GM23338 (cell line): ENCODE measurements around the gene GPR39. TPM values are rescaled to one million over a fixed set of nuclear protein-coding genes. Genes with fewer than 3 reads are reported as not detected.

Experiments used
- ATAC-seq: fragments of 200-7000 bp; cut with Tn5 transposase; 3 replicates; pipeline ENCODE4 v1.9.1; 2020
- DNase-seq: peaks from one replicate; pipeline ENCODE4 v3.0.0-alpha.2; 2015; ENCODE audit warnings: low spot score
- H2AFZ ChIP-seq: fragments of 200-600 bp; sonication (generic); 2 replicates; pipeline ENCODE4 v1.8.0; 2016; ENCODE audit warnings: antibody characterized with exemption, mild to moderate bottlenecking, moderate library complexity
- H3F3A ChIP-seq: fragments of 200-600 bp; sonication (generic); replicated peaks from 2 replicates; pipeline ENCODE4 v1.8.0; 2017; ENCODE audit warnings: antibody characterized with exemption, mixed run types, low read depth
- H3K27ac ChIP-seq: fragments of 200-600 bp; sonication (generic); 2 replicates; pipeline ENCODE4 v1.6.1; 2016; ENCODE audit warnings: low read depth
- H3K27me3 ChIP-seq: fragments of 200-600 bp; sonication (generic); 2 replicates; pipeline ENCODE4 v1.8.0; 2016; ENCODE audit warnings: mild to moderate bottlenecking, mixed run types, moderate library complexity; ENCODE audit not compliant: insufficient read depth
- H3K36me3 ChIP-seq: fragments of 200-600 bp; sonication (generic); 2 replicates; pipeline ENCODE4 v1.8.0; 2016; ENCODE audit warnings: mild to moderate bottlenecking; ENCODE audit not compliant: insufficient read depth
- H3K4me1 ChIP-seq: fragments of 200-600 bp; sonication (generic); 2 replicates; pipeline ENCODE4 v1.8.0; 2016; ENCODE audit warnings: mild to moderate bottlenecking, moderate library complexity; ENCODE audit not compliant: insufficient read depth
- H3K4me2 ChIP-seq: fragments of 200-600 bp; sonication (generic); 2 replicates; pipeline ENCODE4 v1.7.1; 2017; ENCODE audit warnings: mixed run types
- H3K4me3 ChIP-seq: fragments of 200-600 bp; sonication (generic); 2 replicates; pipeline ENCODE4 v1.6.1; 2016; ENCODE audit warnings: mixed run types
- H3K79me2 ChIP-seq: fragments of 200-600 bp; sonication (generic); replicated peaks from 2 replicates; pipeline ENCODE4 v1.8.0; 2017; ENCODE audit warnings: mild to moderate bottlenecking; ENCODE audit not compliant: insufficient read depth
- H3K9me2 ChIP-seq: fragments of 200-600 bp; sonication (generic); 2 replicates; pipeline ENCODE4 v1.8.0; 2017; ENCODE audit not compliant: insufficient read depth
- H4K20me1 ChIP-seq: fragments of 200-600 bp; sonication (generic); replicated peaks from 2 replicates; pipeline ENCODE4 v1.8.0; 2017; ENCODE audit warnings: mild to moderate bottlenecking; ENCODE audit not compliant: insufficient read depth
- H3K27ac Mint-ChIP-seq: 2 replicates; pipeline ENCODE4 v1.8.0; 2020; ENCODE audit warnings: inconsistent platforms, mild to moderate bottlenecking, moderate library complexity, mixed read lengths
- H3K27me3 Mint-ChIP-seq: 3 replicates; pipeline ENCODE4 v1.8.0; 2022; ENCODE audit warnings: low read depth, mild to moderate bottlenecking, moderate library complexity, mixed read lengths, inconsistent platforms; ENCODE audit not compliant: insufficient read depth, poor library complexity
- H3K36me3 Mint-ChIP-seq: 3 replicates; pipeline ENCODE4 v1.8.0; 2021; ENCODE audit warnings: low read depth, mild to moderate bottlenecking, inconsistent platforms, moderate library complexity, mixed read lengths
- H3K4me1 Mint-ChIP-seq: 3 replicates; pipeline ENCODE4 v1.8.0; 2020; ENCODE audit warnings: mild to moderate bottlenecking, inconsistent platforms, mixed read lengths
- H3K4me3 Mint-ChIP-seq: 3 replicates; pipeline ENCODE4 v1.8.0; 2021; ENCODE audit warnings: moderate library complexity, mild to moderate bottlenecking, inconsistent platforms, mixed read lengths
- H3K9me3 Mint-ChIP-seq: 3 replicates; pipeline ENCODE4 v1.8.0; 2020; ENCODE audit warnings: moderate library complexity, mild to moderate bottlenecking, inconsistent platforms, mixed read lengths
- EZH2 ChIP-seq: fragments of 200-600 bp; sonication (generic); IDR thresholded peaks from one replicate; pipeline ENCODE4 v1.8.0; 2017; ENCODE audit warnings: antibody characterized with exemption, mild to moderate bottlenecking, low read depth; ENCODE audit not compliant: unreplicated experiment
- EZH2phosphoT487 ChIP-seq: fragments of 200-600 bp; sonication (generic); IDR thresholded peaks from one replicate; pipeline ENCODE4 v1.8.1; 2018; ENCODE audit warnings: antibody characterized with exemption; ENCODE audit not compliant: unreplicated experiment
- JUNB ChIP-seq: IDR thresholded peaks from one replicate; pipeline ENCODE4 v1.6.1; 2016; ENCODE audit warnings: antibody characterized with exemption; ENCODE audit not compliant: unreplicated experiment
- POLR2AphosphoS5 ChIP-seq: IDR thresholded peaks from 2 replicates; pipeline ENCODE4 v1.6.1; 2016; ENCODE audit warnings: antibody characterized with exemption, low read depth
- ZNF331 ChIP-seq: fragments of 250-450 bp; sonication (Bioruptor Pico); IDR thresholded peaks from 2 replicates; pipeline ENCODE4 v1.5.0; 2020; ENCODE audit warnings: low read depth, mild to moderate bottlenecking, moderate library complexity
- polyA plus RNA-seq: library from polyadenylated mRNA; unstranded; fragments of >200 nt; fragmentation: Nextera tagmentation; extraction: Ambion mirVana; gene quantifications from 2 replicates; pipeline ENCODE4 v1.2.1, GENCODE V29; 2016
- total RNA-seq: library from RNA; depleted of rRNA; stranded (reverse); fragments of >200 nt; shearing (Covaris generic); gene quantifications from 2 replicates; pipeline ENCODE4 v1.2.3, GENCODE V29; 2014
- TF ChIP-seq, protein P1 (sequence below): IDR thresholded peaks from 2 replicates; pipeline ENCODE4 v1.6.1; 2016; ENCODE audit warnings: antibody characterized with exemption
- TF ChIP-seq, protein P2 (sequence below), 2 experiments: fragments of 200-600 bp in 1 of 2; sonication (generic) in 1 of 2; conservative IDR thresholded peaks; 2 replicates each; pipeline versions ENCODE4 v1.5.1 to v1.6.1; 2016 to 2017; ENCODE audit warnings: antibody characterized with exemption in 2 of 2, low read depth in 2 of 2, mild to moderate bottlenecking in 2 of 2, moderate library complexity in 1 of 2
- TF ChIP-seq, protein P3 (sequence below): fragments of 250-450 bp; sonication (Bioruptor Pico); IDR thresholded peaks from 2 replicates; pipeline ENCODE4 v1.5.0; 2020; ENCODE audit warnings: mild to moderate bottlenecking, moderate library complexity
- TF ChIP-seq, protein P4 (sequence below): IDR thresholded peaks from one replicate; pipeline ENCODE4 v1.6.1; 2018; ENCODE audit warnings: antibody characterized with exemption; ENCODE audit not compliant: unreplicated experiment

GPR39 gene
- total and polyA plus RNA-seq, 2 experiments from 2014 or later, result 0.55 to 1.9 TPM

DNA sequence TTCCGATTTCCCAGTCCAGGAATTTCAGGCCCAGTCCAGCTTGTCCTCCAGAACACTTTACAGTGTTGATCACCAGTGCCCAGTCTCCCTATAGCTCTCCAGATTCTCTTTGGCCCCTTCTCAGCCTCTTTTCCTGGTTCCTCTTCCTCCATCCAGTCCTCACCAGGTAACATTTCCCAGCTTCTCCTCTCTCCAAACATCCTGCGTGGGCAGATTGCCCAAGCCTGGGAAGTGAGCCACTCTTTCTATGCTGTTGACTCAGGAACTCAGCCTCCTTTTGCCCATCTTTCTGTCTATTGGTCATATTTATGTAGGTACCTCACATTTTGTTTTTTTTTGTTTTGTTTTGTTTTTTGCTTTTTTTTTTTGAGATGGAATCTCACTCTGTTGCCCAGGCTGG is 144.0 kb downstream of the GPR39 start:
- Mint-ChIP-seq H3K36me3 (no peaks in the 10 kb centered on the region), H3K27me3 (no peaks in the 10 kb centered on the region), H3K9me3 (no peaks in the 10 kb centered on the region; the same call in 2 of the 3 replicates), H3K4me1 (peaks cover 7% of the 10 kb centered on the region; the same call in 2 of the 3 replicates), H3K27ac (no peak overlapping the region; the same call in 1 of the 2 replicates), H3K4me3 (no peak overlapping the region)
- no peaks in the 10 kb centered on the region for H3F3A ChIP-seq
- H3K4me2 ChIP-seq, result no peak overlapping the region
- no peak overlapping the region for H3K4me3 ChIP-seq
- DNase-seq (no peak), ATAC-seq (no peak)
- no peak overlapping the region for H2AFZ ChIP-seq
- no peaks in the 10 kb centered on the region for H3K9me2 ChIP-seq
- no peaks in the 10 kb centered on the region for H3K27me3 ChIP-seq
- no peak overlapping the region for H3K27ac ChIP-seq
- no peaks in the 10 kb centered on the region for H3K36me3 ChIP-seq
- H3K4me1 ChIP-seq, result no peaks in the 10 kb centered on the region
- no peaks in the 10 kb centered on the region for H3K79me2 ChIP-seq
- TF ChIP-seq POLR2AphosphoS5 (no peak), JUNB (no peak), ZNF331 (CRISPR knock-in tag) (no peak), EZH2phosphoT487 (no peak)
- TF ChIP-seq, protein P1, sequence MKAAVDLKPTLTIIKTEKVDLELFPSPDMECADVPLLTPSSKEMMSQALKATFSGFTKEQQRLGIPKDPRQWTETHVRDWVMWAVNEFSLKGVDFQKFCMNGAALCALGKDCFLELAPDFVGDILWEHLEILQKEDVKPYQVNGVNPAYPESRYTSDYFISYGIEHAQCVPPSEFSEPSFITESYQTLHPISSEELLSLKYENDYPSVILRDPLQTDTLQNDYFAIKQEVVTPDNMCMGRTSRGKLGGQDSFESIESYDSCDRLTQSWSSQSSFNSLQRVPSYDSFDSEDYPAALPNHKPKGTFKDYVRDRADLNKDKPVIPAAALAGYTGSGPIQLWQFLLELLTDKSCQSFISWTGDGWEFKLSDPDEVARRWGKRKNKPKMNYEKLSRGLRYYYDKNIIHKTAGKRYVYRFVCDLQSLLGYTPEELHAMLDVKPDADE, result no peak
- H4K20me1 ChIP-seq, result no peaks in the 10 kb centered on the region

DNA sequence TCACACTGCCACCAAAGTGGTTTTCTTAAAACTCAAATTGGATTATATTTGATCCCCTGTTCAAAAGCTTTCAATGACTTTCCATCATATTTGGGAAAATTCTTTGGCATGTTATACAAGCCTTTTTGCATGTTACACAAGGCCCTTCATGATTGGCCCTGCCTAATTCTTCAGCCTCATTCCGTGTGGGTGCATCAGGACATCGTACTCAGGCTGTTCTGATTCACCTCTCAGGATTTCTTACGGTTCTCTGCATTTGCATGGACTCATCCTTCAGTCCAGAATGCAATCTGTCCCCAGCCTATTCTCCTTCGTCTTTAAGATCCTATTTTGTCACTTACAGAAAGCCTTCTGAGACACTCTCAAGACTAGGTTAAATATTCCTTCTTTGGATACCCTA is 145.6 kb downstream of the GPR39 start:
- no peak overlapping the region for H3K4me3 Mint-ChIP-seq
- H2AFZ ChIP-seq, result no peak overlapping the region
- no peaks in the 10 kb centered on the region for H3F3A ChIP-seq
- no peaks in the 10 kb centered on the region for H3K4me1 ChIP-seq
- H4K20me1 ChIP-seq, result no peaks in the 10 kb centered on the region
- DNase-seq (no peak), ATAC-seq (no peak)
- no peak overlapping the region for H3K27ac Mint-ChIP-seq
- H3K4me3 ChIP-seq, result no peak overlapping the region
- peaks cover 7% of the 10 kb centered on the region; the same call in 2 of the 3 replicates for H3K4me1 Mint-ChIP-seq
- no peaks in the 10 kb centered on the region for H3K36me3 ChIP-seq
- no peak overlapping the region for H3K27ac ChIP-seq
- no peaks in the 10 kb centered on the region for H3K9me2 ChIP-seq
- no peaks in the 10 kb centered on the region for H3K27me3 Mint-ChIP-seq
- no peak overlapping the region for H3K4me2 ChIP-seq
- no peaks in the 10 kb centered on the region for H3K27me3 ChIP-seq
- H3K79me2 ChIP-seq, result no peaks in the 10 kb centered on the region
- H3K36me3 Mint-ChIP-seq, result no peaks in the 10 kb centered on the region
- H3K9me3 Mint-ChIP-seq, result no peaks in the 10 kb centered on the region; the same call in 2 of the 3 replicates
- TF ChIP-seq, protein P2, sequence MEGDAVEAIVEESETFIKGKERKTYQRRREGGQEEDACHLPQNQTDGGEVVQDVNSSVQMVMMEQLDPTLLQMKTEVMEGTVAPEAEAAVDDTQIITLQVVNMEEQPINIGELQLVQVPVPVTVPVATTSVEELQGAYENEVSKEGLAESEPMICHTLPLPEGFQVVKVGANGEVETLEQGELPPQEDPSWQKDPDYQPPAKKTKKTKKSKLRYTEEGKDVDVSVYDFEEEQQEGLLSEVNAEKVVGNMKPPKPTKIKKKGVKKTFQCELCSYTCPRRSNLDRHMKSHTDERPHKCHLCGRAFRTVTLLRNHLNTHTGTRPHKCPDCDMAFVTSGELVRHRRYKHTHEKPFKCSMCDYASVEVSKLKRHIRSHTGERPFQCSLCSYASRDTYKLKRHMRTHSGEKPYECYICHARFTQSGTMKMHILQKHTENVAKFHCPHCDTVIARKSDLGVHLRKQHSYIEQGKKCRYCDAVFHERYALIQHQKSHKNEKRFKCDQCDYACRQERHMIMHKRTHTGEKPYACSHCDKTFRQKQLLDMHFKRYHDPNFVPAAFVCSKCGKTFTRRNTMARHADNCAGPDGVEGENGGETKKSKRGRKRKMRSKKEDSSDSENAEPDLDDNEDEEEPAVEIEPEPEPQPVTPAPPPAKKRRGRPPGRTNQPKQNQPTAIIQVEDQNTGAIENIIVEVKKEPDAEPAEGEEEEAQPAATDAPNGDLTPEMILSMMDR (conservative IDR thresholded peaks at IDR 0.05; ENCODE audit: low read depth in 2 of 2), result no peak
- TF ChIP-seq, protein P3, sequence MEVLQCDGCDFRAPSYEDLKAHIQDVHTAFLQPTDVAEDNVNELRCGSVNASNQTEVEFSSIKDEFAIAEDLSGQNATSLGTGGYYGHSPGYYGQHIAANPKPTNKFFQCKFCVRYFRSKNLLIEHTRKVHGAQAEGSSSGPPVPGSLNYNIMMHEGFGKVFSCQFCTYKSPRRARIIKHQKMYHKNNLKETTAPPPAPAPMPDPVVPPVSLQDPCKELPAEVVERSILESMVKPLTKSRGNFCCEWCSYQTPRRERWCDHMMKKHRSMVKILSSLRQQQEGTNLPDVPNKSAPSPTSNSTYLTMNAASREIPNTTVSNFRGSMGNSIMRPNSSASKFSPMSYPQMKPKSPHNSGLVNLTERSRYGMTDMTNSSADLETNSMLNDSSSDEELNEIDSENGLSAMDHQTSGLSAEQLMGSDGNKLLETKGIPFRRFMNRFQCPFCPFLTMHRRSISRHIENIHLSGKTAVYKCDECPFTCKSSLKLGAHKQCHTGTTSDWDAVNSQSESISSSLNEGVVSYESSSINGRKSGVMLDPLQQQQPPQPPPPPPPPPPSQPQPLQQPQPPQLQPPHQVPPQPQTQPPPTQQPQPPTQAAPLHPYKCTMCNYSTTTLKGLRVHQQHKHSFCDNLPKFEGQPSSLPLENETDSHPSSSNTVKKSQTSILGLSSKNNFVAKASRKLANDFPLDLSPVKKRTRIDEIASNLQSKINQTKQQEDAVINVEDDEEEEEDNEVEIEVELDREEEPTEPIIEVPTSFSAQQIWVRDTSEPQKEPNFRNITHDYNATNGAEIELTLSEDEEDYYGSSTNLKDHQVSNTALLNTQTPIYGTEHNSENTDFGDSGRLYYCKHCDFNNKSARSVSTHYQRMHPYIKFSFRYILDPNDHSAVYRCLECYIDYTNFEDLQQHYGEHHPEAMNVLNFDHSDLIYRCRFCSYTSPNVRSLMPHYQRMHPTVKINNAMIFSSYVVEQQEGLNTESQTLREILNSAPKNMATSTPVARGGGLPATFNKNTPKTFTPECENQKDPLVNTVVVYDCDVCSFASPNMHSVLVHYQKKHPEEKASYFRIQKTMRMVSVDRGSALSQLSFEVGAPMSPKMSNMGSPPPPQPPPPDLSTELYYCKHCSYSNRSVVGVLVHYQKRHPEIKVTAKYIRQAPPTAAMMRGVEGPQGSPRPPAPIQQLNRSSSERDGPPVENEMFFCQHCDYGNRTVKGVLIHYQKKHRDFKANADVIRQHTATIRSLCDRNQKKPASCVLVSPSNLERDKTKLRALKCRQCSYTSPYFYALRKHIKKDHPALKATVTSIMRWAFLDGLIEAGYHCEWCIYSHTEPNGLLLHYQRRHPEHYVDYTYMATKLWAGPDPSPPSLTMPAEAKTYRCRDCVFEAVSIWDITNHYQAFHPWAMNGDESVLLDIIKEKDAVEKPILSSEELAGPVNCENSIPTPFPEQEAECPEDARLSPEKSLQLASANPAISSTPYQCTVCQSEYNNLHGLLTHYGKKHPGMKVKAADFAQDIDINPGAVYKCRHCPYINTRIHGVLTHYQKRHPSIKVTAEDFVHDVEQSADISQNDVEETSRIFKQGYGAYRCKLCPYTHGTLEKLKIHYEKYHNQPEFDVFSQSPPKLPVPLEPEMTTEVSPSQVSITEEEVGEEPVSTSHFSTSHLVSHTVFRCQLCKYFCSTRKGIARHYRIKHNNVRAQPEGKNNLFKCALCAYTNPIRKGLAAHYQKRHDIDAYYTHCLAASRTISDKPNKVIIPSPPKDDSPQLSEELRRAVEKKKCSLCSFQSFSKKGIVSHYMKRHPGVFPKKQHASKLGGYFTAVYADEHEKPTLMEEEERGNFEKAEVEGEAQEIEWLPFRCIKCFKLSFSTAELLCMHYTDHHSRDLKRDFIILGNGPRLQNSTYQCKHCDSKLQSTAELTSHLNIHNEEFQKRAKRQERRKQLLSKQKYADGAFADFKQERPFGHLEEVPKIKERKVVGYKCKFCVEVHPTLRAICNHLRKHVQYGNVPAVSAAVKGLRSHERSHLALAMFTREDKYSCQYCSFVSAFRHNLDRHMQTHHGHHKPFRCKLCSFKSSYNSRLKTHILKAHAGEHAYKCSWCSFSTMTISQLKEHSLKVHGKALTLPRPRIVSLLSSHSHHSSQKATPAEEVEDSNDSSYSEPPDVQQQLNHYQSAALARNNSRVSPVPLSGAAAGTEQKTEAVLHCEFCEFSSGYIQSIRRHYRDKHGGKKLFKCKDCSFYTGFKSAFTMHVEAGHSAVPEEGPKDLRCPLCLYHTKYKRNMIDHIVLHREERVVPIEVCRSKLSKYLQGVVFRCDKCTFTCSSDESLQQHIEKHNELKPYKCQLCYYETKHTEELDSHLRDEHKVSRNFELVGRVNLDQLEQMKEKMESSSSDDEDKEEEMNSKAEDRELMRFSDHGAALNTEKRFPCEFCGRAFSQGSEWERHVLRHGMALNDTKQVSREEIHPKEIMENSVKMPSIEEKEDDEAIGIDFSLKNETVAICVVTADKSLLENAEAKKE (CRISPR knock-in tag), result no peak
- TF ChIP-seq EZH2phosphoT487, result no peak
- no peak for TF ChIP-seq ZNF331 (CRISPR knock-in tag)
- TF ChIP-seq, protein P4, sequence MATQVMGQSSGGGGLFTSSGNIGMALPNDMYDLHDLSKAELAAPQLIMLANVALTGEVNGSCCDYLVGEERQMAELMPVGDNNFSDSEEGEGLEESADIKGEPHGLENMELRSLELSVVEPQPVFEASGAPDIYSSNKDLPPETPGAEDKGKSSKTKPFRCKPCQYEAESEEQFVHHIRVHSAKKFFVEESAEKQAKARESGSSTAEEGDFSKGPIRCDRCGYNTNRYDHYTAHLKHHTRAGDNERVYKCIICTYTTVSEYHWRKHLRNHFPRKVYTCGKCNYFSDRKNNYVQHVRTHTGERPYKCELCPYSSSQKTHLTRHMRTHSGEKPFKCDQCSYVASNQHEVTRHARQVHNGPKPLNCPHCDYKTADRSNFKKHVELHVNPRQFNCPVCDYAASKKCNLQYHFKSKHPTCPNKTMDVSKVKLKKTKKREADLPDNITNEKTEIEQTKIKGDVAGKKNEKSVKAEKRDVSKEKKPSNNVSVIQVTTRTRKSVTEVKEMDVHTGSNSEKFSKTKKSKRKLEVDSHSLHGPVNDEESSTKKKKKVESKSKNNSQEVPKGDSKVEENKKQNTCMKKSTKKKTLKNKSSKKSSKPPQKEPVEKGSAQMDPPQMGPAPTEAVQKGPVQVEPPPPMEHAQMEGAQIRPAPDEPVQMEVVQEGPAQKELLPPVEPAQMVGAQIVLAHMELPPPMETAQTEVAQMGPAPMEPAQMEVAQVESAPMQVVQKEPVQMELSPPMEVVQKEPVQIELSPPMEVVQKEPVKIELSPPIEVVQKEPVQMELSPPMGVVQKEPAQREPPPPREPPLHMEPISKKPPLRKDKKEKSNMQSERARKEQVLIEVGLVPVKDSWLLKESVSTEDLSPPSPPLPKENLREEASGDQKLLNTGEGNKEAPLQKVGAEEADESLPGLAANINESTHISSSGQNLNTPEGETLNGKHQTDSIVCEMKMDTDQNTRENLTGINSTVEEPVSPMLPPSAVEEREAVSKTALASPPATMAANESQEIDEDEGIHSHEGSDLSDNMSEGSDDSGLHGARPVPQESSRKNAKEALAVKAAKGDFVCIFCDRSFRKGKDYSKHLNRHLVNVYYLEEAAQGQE, result no peak
- no peak for TF ChIP-seq EZH2
